Neural crest cell (in vitro differentiated cells): ENCODE data around the gene ALX3. TPM values are rescaled to one million over a fixed set of nuclear protein-coding genes. Genes with fewer than 3 reads are reported as not detected.

Experiments
- DNase-seq: peaks from one replicate; pipeline ENCODE4 v3.0.0; 2021; ENCODE audit warnings: low read depth, mixed read lengths, low spot score
- H3K27ac Mint-ChIP-seq: one replicate; pipeline ENCODE4 v1.8.0; 2021; ENCODE audit warnings: mild to moderate bottlenecking, mixed read lengths; ENCODE audit not compliant: unreplicated experiment
- H3K27me3 Mint-ChIP-seq: 2 replicates; pipeline ENCODE4 v1.8.0; 2021; ENCODE audit warnings: low read depth, mild to moderate bottlenecking, mixed read lengths
- H3K36me3 Mint-ChIP-seq: 2 replicates; pipeline ENCODE4 v1.8.0; 2021; ENCODE audit warnings: low read depth, mild to moderate bottlenecking, mixed read lengths
- H3K4me1 Mint-ChIP-seq: 2 replicates; pipeline ENCODE4 v1.8.0; 2021; ENCODE audit warnings: mixed read lengths
- H3K4me3 Mint-ChIP-seq: one replicate; pipeline ENCODE4 v1.8.0; 2021; ENCODE audit warnings: mild to moderate bottlenecking, mixed read lengths
- H3K9me3 Mint-ChIP-seq: 2 replicates; pipeline ENCODE4 v1.8.0; 2021; ENCODE audit warnings: mixed read lengths
- CTCF ChIP-seq: fragments of 200-600 bp; sonication (generic); conservative IDR thresholded peaks from 2 replicates; pipeline ENCODE4 v1.5.0; 2021; ENCODE audit warnings: antibody characterized with exemption, mild to moderate bottlenecking
- total RNA-seq: library from RNA; stranded (reverse); gene quantifications from 2 replicates; pipeline ENCODE4 v1.2.1, GENCODE V29; 2021

Gene ALX3
- total RNA-seq, 1 donor from 2014 or later: 0.21 TPM

GRCh38 chr1:110074166-110074565 is 3.7 kb upstream of the ALX3 start:
- no peaks in the 10 kb centered on the region for H3K36me3 Mint-ChIP-seq
- peaks cover 89% of the 10 kb centered on the region for H3K27me3 Mint-ChIP-seq
- H3K4me1 Mint-ChIP-seq: no peaks in the 10 kb centered on the region
- TF ChIP-seq CTCF: no peak
- no peak overlapping the region for H3K27ac Mint-ChIP-seq
- H3K4me3 Mint-ChIP-seq: no peak overlapping the region
- no peaks in the 10 kb centered on the region for H3K9me3 Mint-ChIP-seq
- DNase-seq: no peak

GRCh38 chr1:110070282-110070669 is 196 bp downstream of the ALX3 start:
- Mint-ChIP-seq H3K9me3 (no peaks in the 10 kb centered on the region), H3K4me1 (peaks cover 5% of the 10 kb centered on the region), H3K4me3 (no peak overlapping the region), H3K27ac (no peak overlapping the region), H3K27me3 (peaks cover 94% of the 10 kb centered on the region), H3K36me3 (no peaks in the 10 kb centered on the region)
- no peak for DNase-seq
- no peak for TF ChIP-seq CTCF

DNA sequence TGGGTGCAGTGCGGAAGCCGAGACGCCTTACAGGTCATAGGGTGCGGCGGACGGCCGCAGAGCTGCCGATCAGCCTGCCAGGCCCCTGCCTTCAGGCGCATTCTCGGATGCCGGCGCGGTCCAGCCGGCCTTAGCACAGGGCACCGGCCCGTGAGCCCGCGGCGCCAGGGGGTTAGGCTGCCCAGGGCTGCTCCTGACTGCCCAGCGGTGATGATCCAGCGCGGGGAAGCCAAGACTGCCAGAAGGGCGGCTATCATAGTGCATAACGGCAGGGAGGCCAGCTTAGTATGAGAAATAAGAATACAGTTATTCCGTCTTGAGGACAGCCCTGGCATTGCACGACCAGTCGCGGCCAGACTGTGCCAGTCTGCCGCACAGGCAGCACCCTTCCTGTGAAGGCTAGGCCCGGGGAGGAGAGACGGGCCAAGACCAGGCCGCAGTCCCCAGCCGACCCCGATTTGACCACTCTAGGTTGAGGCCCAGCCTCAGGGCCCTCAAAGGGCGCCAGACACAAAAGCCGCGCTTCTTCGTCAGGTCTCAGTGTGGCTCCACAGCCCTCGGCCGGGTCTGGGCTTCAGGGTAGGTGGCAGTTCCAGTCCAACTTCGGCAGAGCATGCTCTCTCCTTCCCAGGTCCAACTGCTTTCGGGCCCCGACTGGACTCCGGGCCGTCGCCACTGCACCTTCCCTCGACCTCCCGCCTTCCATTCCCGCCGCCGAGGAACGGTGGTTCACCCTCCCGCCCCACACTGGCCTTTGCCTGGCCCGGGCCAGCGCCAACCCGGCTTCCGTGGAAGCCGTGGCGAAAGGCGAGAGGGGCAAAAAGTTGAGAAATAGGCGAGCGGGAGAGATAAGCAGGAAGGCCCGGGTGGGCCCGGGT is 829 bp downstream of the ALX3 start:
- Mint-ChIP-seq H3K9me3 (no peaks in the 10 kb centered on the region), H3K27ac (no peak overlapping the region), H3K27me3 (peaks cover 94% of the 10 kb centered on the region), H3K4me1 (peaks cover 5% of the 10 kb centered on the region), H3K36me3 (no peaks in the 10 kb centered on the region), H3K4me3 (no peak overlapping the region)
- TF ChIP-seq CTCF: no peak
- DNase-seq: peak; percentile 23

GRCh38 chr1:110068646-110069403 is 1.6 kb downstream of the ALX3 start:
- Mint-ChIP-seq H3K4me1 (peaks cover 5% of the 10 kb centered on the region), H3K27me3 (peaks cover 87% of the 10 kb centered on the region), H3K27ac (no peak overlapping the region), H3K36me3 (no peaks in the 10 kb centered on the region), H3K9me3 (no peaks in the 10 kb centered on the region), H3K4me3 (peak overlapping the region; percentile 45)
- no peak for TF ChIP-seq CTCF
- DNase-seq: peak; percentile 20

- TF ChIP-seq CTCF: no peak
- Mint-ChIP-seq H3K4me3 (peak overlapping the region; percentile 61), H3K36me3 (no peaks in the 10 kb centered on the region), H3K27ac (no peak overlapping the region), H3K4me1 (peaks cover 5% of the 10 kb centered on the region), H3K27me3 (peaks cover 81% of the 10 kb centered on the region), H3K9me3 (no peaks in the 10 kb centered on the region)
- DNase-seq: peak; percentile 33
These were observed 2.4 kb downstream of the ALX3 start for GRCh38 chr1:110067893-110068645.
